HFFc6 (cell line): ENCODE data around the gene RPS6KC1. TPM values are rescaled to one million over a fixed set of nuclear protein-coding genes. Genes with fewer than 3 reads are reported as not detected.
A peak's percentile ranks its signal among the peaks of the same experiment; 100 is the strongest.

Source experiments
- DNase-seq: peaks from one replicate; pipeline ENCODE4 v3.0.0-alpha.2; 2018
- H3K27ac Mint-ChIP-seq: 2 replicates; pipeline ENCODE4 v1.8.0; 2020; ENCODE audit warnings: mild to moderate bottlenecking, mixed read lengths
- H3K27me3 Mint-ChIP-seq: 2 replicates; pipeline ENCODE4 v1.8.0; 2021; ENCODE audit warnings: mild to moderate bottlenecking, moderate library complexity, mixed read lengths; ENCODE audit not compliant: insufficient read depth
- H3K36me3 Mint-ChIP-seq: 2 replicates; pipeline ENCODE4 v1.8.0; 2021; ENCODE audit warnings: low read depth, mixed read lengths
- H3K4me1 Mint-ChIP-seq: 2 replicates; pipeline ENCODE4 v1.8.0; 2020; ENCODE audit warnings: low read depth, mixed read lengths
- H3K4me3 Mint-ChIP-seq: 2 replicates; pipeline ENCODE4 v1.8.0; 2020; ENCODE audit warnings: mild to moderate bottlenecking, moderate library complexity, mixed read lengths
- H3K9me3 Mint-ChIP-seq: 2 replicates; pipeline ENCODE4 v1.8.0; 2020; ENCODE audit warnings: mild to moderate bottlenecking, mixed read lengths
- total RNA-seq, 6 experiments: library from RNA; stranded (reverse); fragmentation: NEBNext Ultra II Directional; extraction: Animal tissue kit (Norgen Biotek cat#: 25700); gene quantifications; 2 replicates in 1 of 6; 3 replicates in 5 of 6; pipeline ENCODE4 v1.2.3, GENCODE V29; 2021
- TF ChIP-seq, protein P1 (sequence below): fragments of 200-600 bp; sonication (generic); IDR thresholded peaks from 2 replicates; pipeline ENCODE4 v1.5.0; 2021; ENCODE audit warnings: antibody characterized with exemption, mild to moderate bottlenecking

RPS6KC1 gene
- total RNA-seq, 6 experiments from 2014 or later = 15.6 to 18.3 (median 17.3) TPM

DNA sequence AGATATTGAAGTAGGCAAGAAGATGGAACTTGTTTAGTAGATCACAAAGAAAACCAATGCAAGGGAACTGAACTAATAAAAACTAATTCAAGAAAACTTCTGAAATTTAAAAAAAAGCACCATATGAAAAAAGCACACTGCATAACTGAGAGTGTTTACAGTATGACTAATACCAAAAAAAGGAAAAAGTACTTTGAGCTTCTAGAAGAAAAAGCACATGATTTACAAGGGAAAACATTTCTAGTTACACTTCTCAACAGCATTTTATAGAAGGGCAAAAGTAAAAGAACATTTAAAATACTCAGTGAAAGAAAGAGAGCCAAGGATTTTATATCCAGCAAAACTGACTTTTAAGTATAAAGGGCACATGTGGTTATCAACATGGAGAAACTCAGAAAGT lies 233.6 kb downstream of the RPS6KC1 start:
- 0 out of 2 replicates have a peak, but pooled peaks cover 4% of the 10 kb centered on the region for H3K36me3 Mint-ChIP-seq
- H3K27ac Mint-ChIP-seq = peak overlapping the region; percentile 54; the same call in 1 of the 2 replicates
- peak; percentile 54 for DNase-seq
- TF ChIP-seq, protein P1, sequence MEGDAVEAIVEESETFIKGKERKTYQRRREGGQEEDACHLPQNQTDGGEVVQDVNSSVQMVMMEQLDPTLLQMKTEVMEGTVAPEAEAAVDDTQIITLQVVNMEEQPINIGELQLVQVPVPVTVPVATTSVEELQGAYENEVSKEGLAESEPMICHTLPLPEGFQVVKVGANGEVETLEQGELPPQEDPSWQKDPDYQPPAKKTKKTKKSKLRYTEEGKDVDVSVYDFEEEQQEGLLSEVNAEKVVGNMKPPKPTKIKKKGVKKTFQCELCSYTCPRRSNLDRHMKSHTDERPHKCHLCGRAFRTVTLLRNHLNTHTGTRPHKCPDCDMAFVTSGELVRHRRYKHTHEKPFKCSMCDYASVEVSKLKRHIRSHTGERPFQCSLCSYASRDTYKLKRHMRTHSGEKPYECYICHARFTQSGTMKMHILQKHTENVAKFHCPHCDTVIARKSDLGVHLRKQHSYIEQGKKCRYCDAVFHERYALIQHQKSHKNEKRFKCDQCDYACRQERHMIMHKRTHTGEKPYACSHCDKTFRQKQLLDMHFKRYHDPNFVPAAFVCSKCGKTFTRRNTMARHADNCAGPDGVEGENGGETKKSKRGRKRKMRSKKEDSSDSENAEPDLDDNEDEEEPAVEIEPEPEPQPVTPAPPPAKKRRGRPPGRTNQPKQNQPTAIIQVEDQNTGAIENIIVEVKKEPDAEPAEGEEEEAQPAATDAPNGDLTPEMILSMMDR = no peak
- H3K27me3 Mint-ChIP-seq = peaks cover 2% of the 10 kb centered on the region; the same call in 1 of the 2 replicates
- H3K4me1 Mint-ChIP-seq = peaks cover 21% of the 10 kb centered on the region
- peaks cover 12% of the 10 kb centered on the region for H3K9me3 Mint-ChIP-seq
- H3K4me3 Mint-ChIP-seq = no peak overlapping the region

DNA sequence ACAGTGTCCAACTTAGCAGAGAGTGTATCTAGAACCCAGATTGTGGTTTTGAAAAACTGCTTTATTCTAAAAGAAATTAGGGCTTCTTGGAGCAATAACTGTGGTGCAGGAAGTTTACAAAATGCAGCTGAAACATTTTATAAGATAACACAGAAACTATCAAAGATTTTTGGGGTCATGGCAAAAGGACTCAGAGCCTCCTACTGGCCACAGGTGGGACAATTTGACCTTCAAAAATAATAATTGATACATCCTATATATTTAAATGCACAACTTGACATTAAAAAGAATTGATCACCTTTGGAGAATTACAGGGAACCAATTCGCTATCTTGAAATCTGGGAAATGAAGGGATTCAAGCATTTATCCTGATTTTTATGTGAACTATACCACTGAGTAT lies 235.2 kb downstream of the RPS6KC1 start:
- TF ChIP-seq, protein P1 = peak; percentile 64
- Mint-ChIP-seq H3K9me3 (peaks cover 12% of the 10 kb centered on the region), H3K4me1 (peaks cover 21% of the 10 kb centered on the region), H3K36me3 (0 out of 2 replicates have a peak, but pooled peaks cover 4% of the 10 kb centered on the region), H3K27ac (no peak overlapping the region), H3K27me3 (peaks cover 2% of the 10 kb centered on the region; the same call in 1 of the 2 replicates), H3K4me3 (no peak overlapping the region)
- no peak for DNase-seq

DNA sequence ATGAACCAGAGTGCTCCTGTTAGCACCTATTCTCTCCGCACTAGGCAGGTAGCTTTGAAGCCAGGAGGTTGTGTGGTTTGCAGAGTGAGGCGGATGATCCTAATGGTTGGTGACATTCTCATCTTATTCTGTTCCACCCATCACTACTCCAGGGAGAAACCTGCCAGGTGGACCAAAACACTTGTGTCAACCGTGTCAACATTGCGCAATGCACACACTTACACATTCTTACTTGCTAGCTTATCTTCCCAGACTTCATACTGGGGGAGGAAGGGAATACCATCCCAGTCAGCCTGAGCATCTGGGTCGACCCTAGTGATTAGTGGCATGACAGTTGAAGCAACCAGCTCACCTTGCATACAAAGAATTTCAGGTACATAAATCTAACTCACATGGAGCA lies 236.9 kb downstream of the RPS6KC1 start:
- Mint-ChIP-seq H3K27me3 (peaks cover 2% of the 10 kb centered on the region; the same call in 1 of the 2 replicates), H3K4me3 (no peak overlapping the region), H3K36me3 (0 out of 2 replicates have a peak, but pooled peaks cover 4% of the 10 kb centered on the region), H3K4me1 (peaks cover 21% of the 10 kb centered on the region), H3K9me3 (peaks cover 12% of the 10 kb centered on the region), H3K27ac (no peak overlapping the region)
- DNase-seq = no peak
- TF ChIP-seq, protein P1 = no peak

DNA sequence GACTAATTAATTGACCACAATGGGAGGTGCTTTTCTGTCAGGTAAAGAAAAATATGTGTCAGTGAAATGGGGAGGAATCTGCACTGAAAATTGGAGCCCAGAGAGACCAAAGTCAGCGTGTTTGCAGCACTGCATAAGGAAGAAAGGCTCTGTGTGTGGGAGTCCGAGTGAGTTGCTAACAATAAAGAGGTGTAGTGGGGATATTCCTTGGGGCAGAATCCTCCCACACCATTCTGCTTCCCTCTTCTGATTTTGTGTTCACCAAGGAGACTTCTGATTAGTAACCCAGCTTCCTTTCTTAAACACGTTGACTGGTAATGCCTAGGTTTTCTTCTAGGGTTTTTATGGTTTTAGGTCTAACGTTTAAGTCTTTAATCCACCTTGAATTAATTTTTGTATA lies 240.5 kb downstream of the RPS6KC1 start:
- Mint-ChIP-seq H3K4me1 (no peaks in the 10 kb centered on the region), H3K27ac (no peak overlapping the region), H3K9me3 (peaks cover 2% of the 10 kb centered on the region), H3K36me3 (peaks cover 7% of the 10 kb centered on the region), H3K4me3 (no peak overlapping the region), H3K27me3 (peaks cover 2% of the 10 kb centered on the region; the same call in 1 of the 2 replicates)
- TF ChIP-seq, protein P1 = no peak
- no peak for DNase-seq

DNA sequence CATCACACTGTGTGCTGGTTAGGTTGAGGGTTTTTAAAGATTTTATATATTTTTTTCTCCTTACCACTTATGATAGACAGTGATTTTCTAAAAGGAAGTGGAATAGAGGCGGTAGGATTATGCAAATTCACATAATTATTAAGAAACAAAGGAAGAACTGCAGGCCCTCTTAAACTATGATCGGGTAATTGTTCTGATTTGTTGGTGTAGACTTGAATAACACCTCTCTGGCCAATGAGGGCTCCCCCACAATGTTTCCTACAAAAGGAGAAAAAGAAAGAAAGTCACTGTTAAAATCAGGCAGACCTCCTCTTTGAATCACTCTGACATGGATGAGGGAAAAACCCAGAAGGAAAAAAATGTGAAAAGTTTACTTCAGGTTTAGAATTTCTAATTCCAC lies 241.6 kb downstream of the RPS6KC1 start:
- Mint-ChIP-seq H3K4me3 (no peak overlapping the region), H3K27ac (no peak overlapping the region), H3K9me3 (peaks cover 12% of the 10 kb centered on the region), H3K4me1 (no peaks in the 10 kb centered on the region), H3K36me3 (peaks cover 11% of the 10 kb centered on the region), H3K27me3 (peaks cover 1% of the 10 kb centered on the region; the same call in 1 of the 2 replicates)
- TF ChIP-seq, protein P1 = no peak
- DNase-seq = no peak

DNA sequence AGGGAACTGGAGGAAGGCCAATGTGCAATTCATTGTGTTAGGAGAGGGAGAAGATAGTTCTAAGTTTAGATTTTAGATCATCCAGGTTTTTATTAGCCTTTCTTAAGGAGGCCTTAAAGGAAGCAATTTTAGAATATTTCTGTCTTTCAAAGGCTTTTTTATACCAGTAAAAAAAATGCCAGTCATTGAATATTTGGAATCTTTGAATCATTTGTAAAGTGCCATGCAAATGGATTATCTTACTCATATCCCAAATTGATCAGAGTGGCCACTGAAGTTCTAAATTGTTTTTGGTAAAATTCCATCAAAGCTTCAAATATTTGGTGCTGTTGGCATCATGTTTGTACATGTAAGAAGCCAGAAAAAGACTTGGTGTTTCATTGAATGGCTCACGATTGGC lies 244.8 kb downstream of the RPS6KC1 start:
- peaks cover 11% of the 10 kb centered on the region for H3K36me3 Mint-ChIP-seq
- no peaks in the 10 kb centered on the region for H3K4me1 Mint-ChIP-seq
- no peak overlapping the region for H3K27ac Mint-ChIP-seq
- H3K9me3 Mint-ChIP-seq = peaks cover 25% of the 10 kb centered on the region
- no peaks in the 10 kb centered on the region for H3K27me3 Mint-ChIP-seq
- no peak overlapping the region for H3K4me3 Mint-ChIP-seq
- DNase-seq = no peak
- TF ChIP-seq, protein P1 = no peak
